ENCODE measurements around the gene MAT1A. TPM values are rescaled to one million over a fixed set of nuclear protein-coding genes. Genes with fewer than 3 reads are reported as not detected.
A peak's percentile ranks its signal among the peaks of the same experiment; 100 is the strongest.
"Not testable (repeated sequence)": the region's sequence is repeated elsewhere in the genome, so short reads cannot be mapped to it uniquely, and the experiment has no call there.

Gene MAT1A
- polyA plus RNA-seq, 1 donor: 0.10 TPM

- DNase-seq: no peak
- no CpG with 5 or more reads among the region's 15 CpGs for WGBS (ENCODE audit: insufficient coverage, low lambda C conversion rate)
- Histone ChIP-seq H3K4me3 (ENCODE audit: low read length) (no peak overlapping the region), H3K9me3 (ENCODE audit: control insufficient read depth, low read depth, low read length) (no peaks in the 10 kb centered on the region), H3K4me1 (ENCODE audit: control insufficient read depth, insufficient read depth, low read length) (no peaks in the 10 kb centered on the region), H3K36me3 (ENCODE audit: control insufficient read depth, insufficient read depth, low read length) (no peaks in the 10 kb centered on the region), H3K27ac (ENCODE audit: low read length) (no peak overlapping the region), H3K27me3 (ENCODE audit: control insufficient read depth, insufficient read depth, low read length) (no peaks in the 10 kb centered on the region)
These were observed 23.5 kb downstream of the MAT1A start for GRCh38 chr10:80265740-80266512.

- no peak for DNase-seq
- Histone ChIP-seq H3K4me3 (ENCODE audit: low read length) (no peak overlapping the region), H3K9me3 (ENCODE audit: control insufficient read depth, low read depth, low read length) (no peaks in the 10 kb centered on the region), H3K27ac (ENCODE audit: low read length) (no peak overlapping the region), H3K36me3 (ENCODE audit: control insufficient read depth, insufficient read depth, low read length) (no peaks in the 10 kb centered on the region), H3K4me1 (ENCODE audit: control insufficient read depth, insufficient read depth, low read length) (no peaks in the 10 kb centered on the region), H3K27me3 (ENCODE audit: control insufficient read depth, insufficient read depth, low read length) (no peaks in the 10 kb centered on the region)
- WGBS (ENCODE audit: insufficient coverage, low lambda C conversion rate): no CpG with 5 or more reads among the region's 25 CpGs
These were observed 25.1 kb downstream of the MAT1A start for GRCh38 chr10:80264081-80265056.

DNA sequence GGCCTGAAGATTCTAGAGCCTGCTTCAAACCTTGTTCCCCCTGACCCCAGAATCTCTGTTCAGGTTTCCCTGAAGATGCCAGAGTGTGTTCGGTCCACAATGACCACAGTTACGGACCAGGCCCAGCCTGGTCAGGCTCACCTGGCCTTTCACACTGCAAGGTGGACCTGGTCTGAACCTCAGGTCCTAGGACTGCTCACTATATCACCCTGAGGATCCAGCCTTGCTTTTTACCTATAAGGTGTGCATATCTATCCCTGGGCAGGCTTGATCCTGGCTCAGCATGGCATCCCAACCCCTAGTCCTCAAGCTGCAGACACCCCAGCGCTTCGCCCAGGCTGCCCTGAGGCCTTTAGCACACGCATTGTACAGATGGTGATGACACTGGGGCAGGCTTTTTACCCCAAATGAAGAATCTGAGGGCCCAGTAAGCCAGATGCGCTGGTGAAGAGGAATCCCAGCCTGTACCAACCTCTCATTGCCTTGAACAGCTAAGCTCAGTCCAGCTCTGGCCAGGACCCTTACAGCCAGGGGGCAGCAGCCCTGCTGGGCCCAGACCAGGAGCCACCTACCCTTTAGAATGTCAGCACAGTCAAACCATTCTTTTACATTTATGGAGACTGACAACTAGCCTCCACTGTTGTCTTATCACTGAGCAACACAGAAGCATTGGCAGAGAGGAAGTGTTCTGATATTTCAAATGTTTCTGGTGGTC is 28.0 kb downstream of the MAT1A start:
- no peak for DNase-seq
- H3K9me3 ChIP-seq (ENCODE audit: control insufficient read depth, low read depth, low read length): no peaks in the 10 kb centered on the region
- H3K4me3 ChIP-seq (ENCODE audit: low read length): no peak overlapping the region
- no peaks in the 10 kb centered on the region for H3K36me3 ChIP-seq (ENCODE audit: control insufficient read depth, insufficient read depth, low read length)
- WGBS (ENCODE audit: insufficient coverage, low lambda C conversion rate): no CpG with 5 or more reads among the region's 6 CpGs
- no peak overlapping the region for H3K27ac ChIP-seq (ENCODE audit: low read length)
- H3K4me1 ChIP-seq (ENCODE audit: control insufficient read depth, insufficient read depth, low read length): no peaks in the 10 kb centered on the region
- peaks cover 2% of the 10 kb centered on the region for H3K27me3 ChIP-seq (ENCODE audit: control insufficient read depth, insufficient read depth, low read length)

DNA sequence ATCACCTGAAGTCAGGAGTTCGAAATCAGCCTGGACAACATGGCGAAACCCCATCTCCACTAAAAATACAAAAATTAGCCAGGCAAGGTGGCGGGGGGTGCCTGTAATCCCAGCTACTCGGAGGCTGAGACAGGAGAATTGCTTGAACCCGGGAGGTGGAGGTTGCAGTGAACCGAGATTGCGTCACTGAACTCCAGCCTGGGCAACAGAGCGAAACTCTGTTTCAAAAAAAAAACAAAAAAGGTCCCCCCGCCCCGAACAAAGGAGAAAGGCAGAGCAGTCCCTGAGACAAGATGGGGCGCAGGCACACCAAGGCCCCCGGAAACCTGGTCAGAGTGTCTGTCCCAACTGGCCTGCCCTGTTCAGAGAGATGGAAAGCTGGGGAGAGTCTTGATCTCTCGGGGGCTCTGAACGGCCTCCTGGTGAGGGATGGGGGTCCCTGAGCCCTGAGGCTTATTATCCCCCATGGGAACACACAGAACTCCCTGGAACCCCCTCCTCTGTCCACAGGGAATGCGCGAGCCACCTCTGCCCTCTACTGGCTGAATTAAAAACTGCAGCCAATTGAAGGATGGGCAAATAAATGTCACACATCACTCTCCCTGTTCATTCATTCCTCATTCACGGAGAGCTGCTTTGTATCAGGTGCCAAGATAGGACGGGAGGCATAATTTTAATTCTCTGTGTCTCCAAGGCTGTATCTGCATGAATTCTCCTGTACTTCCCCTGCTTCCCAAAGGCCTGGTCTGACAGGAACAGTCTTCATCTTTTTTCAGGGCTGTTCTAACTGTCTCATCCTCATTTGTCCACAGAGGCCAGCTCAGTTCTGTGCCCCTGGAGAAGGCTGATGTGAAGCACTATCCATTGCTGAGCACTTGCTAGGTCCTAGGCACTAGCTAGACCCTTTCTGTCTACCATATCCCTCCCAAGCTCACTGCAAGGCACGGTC is 28.9 kb downstream of the MAT1A start:
- Histone ChIP-seq H3K27me3 (ENCODE audit: control insufficient read depth, insufficient read depth, low read length) (peaks cover 2% of the 10 kb centered on the region), H3K4me3 (ENCODE audit: low read length) (no peak overlapping the region), H3K9me3 (ENCODE audit: control insufficient read depth, low read depth, low read length) (no peaks in the 10 kb centered on the region), H3K4me1 (ENCODE audit: control insufficient read depth, insufficient read depth, low read length) (no peaks in the 10 kb centered on the region), H3K27ac (ENCODE audit: low read length) (no peak overlapping the region), H3K36me3 (ENCODE audit: control insufficient read depth, insufficient read depth, low read length) (no peaks in the 10 kb centered on the region)
- WGBS (ENCODE audit: insufficient coverage, low lambda C conversion rate): 100% methylated on average over 1 of the region's 19 CpGs
- no peak for DNase-seq

DNA sequence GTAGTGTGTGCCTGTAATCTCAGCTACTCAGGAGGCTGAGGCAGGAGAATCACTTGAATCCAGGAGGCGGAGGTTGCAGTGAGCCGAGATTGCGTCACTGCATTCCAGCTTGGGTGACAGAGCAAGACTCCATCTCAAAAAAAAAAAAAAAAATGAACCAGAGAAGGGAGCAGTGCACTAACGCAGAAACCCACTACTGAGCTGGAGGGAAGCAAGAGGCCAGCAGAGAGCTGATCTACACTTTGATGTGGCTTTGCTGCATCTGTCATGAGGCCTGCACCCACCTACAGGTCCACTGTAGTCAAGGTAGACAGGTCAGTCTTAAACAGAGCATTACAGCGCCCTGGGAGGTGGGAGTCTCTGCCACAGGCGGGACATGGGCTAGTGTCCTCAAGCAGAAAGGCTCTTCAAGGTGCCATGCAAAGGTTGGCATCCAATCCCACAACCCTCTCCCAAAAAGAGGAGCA is 30.0 kb downstream of the MAT1A start:
- no peak overlapping the region for H3K4me3 ChIP-seq (ENCODE audit: low read length)
- no CpG with 5 or more reads among the region's 6 CpGs for WGBS (ENCODE audit: insufficient coverage, low lambda C conversion rate)
- DNase-seq: peak in 1 of 2 donors; percentile 2
- peaks cover 2% of the 10 kb centered on the region for H3K27me3 ChIP-seq (ENCODE audit: control insufficient read depth, insufficient read depth, low read length)
- H3K36me3 ChIP-seq (ENCODE audit: control insufficient read depth, insufficient read depth, low read length): no peaks in the 10 kb centered on the region
- no peak overlapping the region for H3K27ac ChIP-seq (ENCODE audit: low read length)
- H3K4me1 ChIP-seq (ENCODE audit: control insufficient read depth, insufficient read depth, low read length): no peaks in the 10 kb centered on the region
- no peaks in the 10 kb centered on the region for H3K9me3 ChIP-seq (ENCODE audit: control insufficient read depth, low read depth, low read length)

DNA sequence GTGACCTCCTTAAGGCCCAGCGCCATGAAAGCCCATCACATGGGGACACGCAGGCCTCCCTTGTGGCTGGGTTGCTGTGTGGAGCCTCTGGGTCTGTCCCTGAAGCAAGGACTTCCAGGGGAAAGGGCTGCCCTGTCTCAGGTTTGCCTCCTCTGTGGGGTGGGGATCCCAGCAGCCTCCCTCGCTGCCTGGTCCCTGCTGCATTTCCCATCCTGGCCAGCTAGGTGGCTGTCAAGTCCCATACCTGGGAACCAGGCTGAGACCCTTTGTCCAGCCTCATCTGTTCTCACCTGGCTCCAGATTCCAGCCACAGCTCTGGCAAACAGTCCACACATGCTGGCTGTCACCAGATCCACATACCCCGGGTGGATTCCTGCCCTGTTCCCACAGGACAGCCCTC is 32.7 kb downstream of the MAT1A start:
- H3K27ac ChIP-seq (ENCODE audit: low read length); H3K36me3 ChIP-seq (ENCODE audit: control insufficient read depth, insufficient read depth, low read length); DNase-seq; H3K4me3 ChIP-seq (ENCODE audit: low read length); H3K9me3 ChIP-seq (ENCODE audit: control insufficient read depth, low read depth, low read length); H3K27me3 ChIP-seq (ENCODE audit: control insufficient read depth, insufficient read depth, low read length); H3K4me1 ChIP-seq (ENCODE audit: control insufficient read depth, insufficient read depth, low read length): not testable (repeated sequence)
- no CpG with 5 or more reads among the region's 4 CpGs for WGBS (ENCODE audit: insufficient coverage, low lambda C conversion rate)

GRCh38 chr10:80254726-80255125 is 34.7 kb downstream of the MAT1A start:
- H3K4me3 ChIP-seq (ENCODE audit: low read length); H3K27me3 ChIP-seq (ENCODE audit: control insufficient read depth, insufficient read depth, low read length); H3K36me3 ChIP-seq (ENCODE audit: control insufficient read depth, insufficient read depth, low read length); H3K27ac ChIP-seq (ENCODE audit: low read length); DNase-seq; H3K4me1 ChIP-seq (ENCODE audit: control insufficient read depth, insufficient read depth, low read length); H3K9me3 ChIP-seq (ENCODE audit: control insufficient read depth, low read depth, low read length): not testable (repeated sequence)
- WGBS (ENCODE audit: insufficient coverage, low lambda C conversion rate): no CpG with 5 or more reads among the region's 2 CpGs

GRCh38 chr10:80253963-80254271 is 35.5 kb downstream of the MAT1A start:
- not testable (repeated sequence) for H3K27ac ChIP-seq (ENCODE audit: low read length); H3K9me3 ChIP-seq (ENCODE audit: control insufficient read depth, low read depth, low read length); H3K27me3 ChIP-seq (ENCODE audit: control insufficient read depth, insufficient read depth, low read length); H3K4me1 ChIP-seq (ENCODE audit: control insufficient read depth, insufficient read depth, low read length); DNase-seq; H3K36me3 ChIP-seq (ENCODE audit: control insufficient read depth, insufficient read depth, low read length); H3K4me3 ChIP-seq (ENCODE audit: low read length)
- WGBS (ENCODE audit: insufficient coverage, low lambda C conversion rate): no CpG with 5 or more reads among the region's 1 CpG

- H3K27me3 ChIP-seq (ENCODE audit: control insufficient read depth, insufficient read depth, low read length): peaks cover 2% of the 10 kb centered on the region
- H3K36me3 ChIP-seq (ENCODE audit: control insufficient read depth, insufficient read depth, low read length): no peaks in the 10 kb centered on the region
- H3K4me1 ChIP-seq (ENCODE audit: control insufficient read depth, insufficient read depth, low read length): no peaks in the 10 kb centered on the region
- no peak overlapping the region for H3K4me3 ChIP-seq (ENCODE audit: low read length)
- 90% methylated on average over 2 of the region's 5 CpGs for WGBS (ENCODE audit: insufficient coverage, low lambda C conversion rate)
- no peaks in the 10 kb centered on the region for H3K9me3 ChIP-seq (ENCODE audit: control insufficient read depth, low read depth, low read length)
- DNase-seq: no peak
- no peak overlapping the region for H3K27ac ChIP-seq (ENCODE audit: low read length)
These were observed 36.0 kb downstream of the MAT1A start for GRCh38 chr10:80253266-80253962.

All from large intestine (tissue), 3 donors.